RPMI8226 (cell line): ENCODE results near the gene PEX5L.
A peak's percentile ranks its signal among the peaks of the same experiment; 100 is the strongest.

ENCODE experiments used
- DNase-seq: peaks from one replicate; pipeline ENCODE4 v3.0.0-alpha.2; 2015

The PEX5L gene

GRCh38 chr3:179887295-179887943 lies 149.3 kb downstream of the PEX5L start:
- DNase-seq = no peak

- DNase-seq = no peak
Measured at GRCh38 chr3:179885950-179886349, 150.8 kb downstream of the PEX5L start.

DNA sequence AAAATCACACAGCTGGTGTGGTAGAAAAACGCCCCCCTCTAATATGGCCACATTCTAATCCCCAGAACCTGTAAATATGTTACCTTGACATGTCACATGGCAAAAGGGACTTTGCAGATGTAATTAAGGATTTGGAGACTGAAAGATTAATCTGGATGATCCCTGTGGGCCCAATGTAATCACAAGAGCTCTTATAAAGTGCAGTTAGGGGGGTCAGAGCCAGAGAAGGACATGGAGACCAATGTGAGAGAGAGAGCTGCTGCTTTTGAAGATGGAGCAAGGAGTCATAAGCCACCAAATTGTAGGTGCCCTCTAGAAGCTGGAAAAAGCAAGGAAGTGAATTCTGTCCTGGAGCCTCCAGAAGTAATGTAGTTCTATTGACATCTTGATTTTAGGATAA lies 152.6 kb downstream of the PEX5L start:
- no peak for DNase-seq

DNA sequence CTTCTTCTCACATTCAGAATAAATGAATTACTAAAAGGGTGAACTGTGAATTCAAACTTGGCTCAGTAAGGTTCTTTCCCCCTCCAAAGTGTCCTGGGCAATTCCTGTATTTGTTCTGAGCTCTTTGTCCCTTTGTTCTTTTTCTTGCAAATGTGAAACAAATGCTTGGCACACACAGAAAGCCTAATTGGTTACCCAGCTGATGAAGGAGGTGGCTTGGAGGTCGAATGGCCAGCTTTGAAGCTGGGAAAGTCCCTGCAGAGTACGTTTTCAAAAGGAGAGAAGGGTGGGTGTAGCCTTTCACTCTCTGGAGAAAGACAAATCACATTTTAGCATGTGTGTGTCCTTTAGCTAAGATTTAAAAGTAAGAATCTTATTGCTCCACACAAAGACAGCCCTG lies 154.4 kb downstream of the PEX5L start:
- DNase-seq = peak; percentile 18

DNA sequence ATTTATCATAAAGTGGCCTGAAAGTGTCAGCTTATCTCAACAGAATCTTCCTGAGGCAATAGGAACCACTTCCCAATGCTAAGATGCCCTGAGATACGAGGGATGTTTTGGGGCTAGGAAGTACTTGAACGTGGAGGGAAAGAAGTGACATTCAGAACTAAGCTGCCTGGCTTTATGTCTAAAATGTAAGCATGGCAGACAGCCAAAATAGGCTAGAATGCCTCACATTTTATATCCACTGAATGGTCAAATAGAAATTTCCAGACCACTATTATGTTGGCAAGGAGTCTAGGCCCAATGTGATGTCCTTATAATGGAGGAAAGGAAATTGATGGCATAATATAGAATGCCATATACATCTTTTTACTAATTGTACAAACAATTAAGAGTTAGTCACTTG lies 154.9 kb downstream of the PEX5L start:
- no peak for DNase-seq

DNA sequence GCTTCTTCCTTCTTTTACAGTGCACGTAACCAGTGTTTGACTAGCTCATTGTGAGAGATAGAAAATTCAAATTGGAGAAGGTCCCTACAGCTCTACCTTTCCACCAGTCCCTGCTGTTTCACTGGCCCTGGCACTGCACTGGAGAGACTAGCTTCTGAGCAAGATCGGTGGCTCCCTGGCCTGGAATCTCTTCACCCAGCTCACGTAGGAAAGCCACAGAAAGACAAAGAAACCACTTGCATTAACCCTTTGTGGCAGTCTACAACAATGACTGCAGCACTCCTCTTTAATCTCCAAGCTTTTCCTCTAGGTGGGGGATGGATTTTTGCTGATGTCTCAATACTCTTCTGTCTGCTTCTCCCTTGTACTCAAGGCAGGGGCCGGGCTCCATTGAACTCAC lies 155.9 kb downstream of the PEX5L start:
- no peak for DNase-seq

GRCh38 chr3:179876440-179876839 lies 160.3 kb downstream of the PEX5L start:
- DNase-seq = no peak

DNA sequence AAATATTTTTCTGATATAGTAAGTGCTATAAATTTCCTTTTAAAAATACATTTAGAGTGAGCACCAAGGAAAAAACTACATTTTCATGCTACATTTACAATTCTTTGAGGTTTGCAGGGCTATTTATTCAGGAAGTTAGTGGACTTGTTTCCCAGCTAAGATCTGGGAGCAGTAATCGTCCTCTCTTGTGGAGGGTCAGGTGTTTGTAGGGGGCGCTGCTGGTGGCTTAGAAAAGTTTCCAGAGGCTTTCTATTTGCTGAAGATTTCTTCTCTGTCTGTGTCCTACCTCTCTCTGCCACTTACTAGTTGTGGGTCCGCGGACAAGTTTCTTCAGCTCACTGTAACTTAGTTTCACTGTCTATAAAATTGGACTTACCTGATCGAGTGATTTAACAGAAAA lies 163.9 kb downstream of the PEX5L start:
- DNase-seq = no peak

GRCh38 chr3:179871782-179872181 lies 165.0 kb downstream of the PEX5L start:
- DNase-seq = no peak

- DNase-seq = no peak
Measured at GRCh38 chr3:179868715-179869114, 168.0 kb downstream of the PEX5L start.

DNA sequence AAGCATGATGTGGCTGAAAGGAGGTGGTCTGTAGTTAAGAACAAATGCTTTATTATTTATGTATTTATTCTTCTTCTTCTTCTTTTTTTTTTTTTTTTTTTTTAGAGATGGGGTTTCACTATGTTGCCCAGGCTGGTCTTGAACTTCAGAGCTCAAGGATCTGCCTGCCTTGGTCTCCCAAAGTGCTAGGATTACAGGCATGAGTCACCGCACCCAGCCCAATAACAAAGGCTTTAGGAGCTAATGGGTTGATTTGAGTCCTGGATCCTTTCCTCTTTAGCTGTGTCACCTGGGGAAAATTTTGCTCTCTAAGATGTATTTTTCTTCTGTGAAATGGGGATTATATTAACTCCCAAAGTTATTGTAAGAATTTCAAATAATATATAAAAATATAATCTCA lies 168.8 kb downstream of the PEX5L start:
- DNase-seq = no peak

GRCh38 chr3:179865861-179866505 lies 170.8 kb downstream of the PEX5L start:
- DNase-seq = no peak

- no peak for DNase-seq
Measured at GRCh38 chr3:179861953-179862352, 174.8 kb downstream of the PEX5L start.

- no peak for DNase-seq
Measured at GRCh38 chr3:179861292-179861691, 175.4 kb downstream of the PEX5L start.

- no peak for DNase-seq
Measured at GRCh38 chr3:179860275-179861107, 176.2 kb downstream of the PEX5L start.

GRCh38 chr3:179853176-179853575 lies 183.6 kb downstream of the PEX5L start:
- peak; percentile 75 for DNase-seq

- peak; percentile 27 for DNase-seq
Measured at GRCh38 chr3:179852142-179852905, 184.4 kb downstream of the PEX5L start.

DNA sequence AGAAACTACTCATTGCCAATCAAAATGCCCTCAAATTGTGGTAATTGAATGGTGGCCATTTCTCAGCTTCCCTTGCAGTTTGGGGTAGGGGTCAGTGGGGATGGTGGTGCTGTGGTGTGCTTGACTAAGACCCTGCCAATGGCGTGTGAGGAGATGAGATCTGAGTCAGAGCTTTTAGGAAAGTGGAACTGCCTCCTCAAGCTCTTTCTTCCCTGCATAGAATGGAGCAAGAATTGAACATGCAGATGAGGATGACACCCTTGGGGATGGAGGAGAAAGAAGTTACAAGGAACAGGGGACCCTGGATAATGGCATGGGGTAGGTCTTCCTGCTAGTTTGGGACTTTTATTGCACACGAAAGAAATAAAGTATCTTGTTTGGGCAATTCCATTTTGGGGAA lies 188.0 kb downstream of the PEX5L start:
- DNase-seq = no peak

GRCh38 chr3:179842061-179842460 lies 194.7 kb downstream of the PEX5L start:
- no peak for DNase-seq

DNA sequence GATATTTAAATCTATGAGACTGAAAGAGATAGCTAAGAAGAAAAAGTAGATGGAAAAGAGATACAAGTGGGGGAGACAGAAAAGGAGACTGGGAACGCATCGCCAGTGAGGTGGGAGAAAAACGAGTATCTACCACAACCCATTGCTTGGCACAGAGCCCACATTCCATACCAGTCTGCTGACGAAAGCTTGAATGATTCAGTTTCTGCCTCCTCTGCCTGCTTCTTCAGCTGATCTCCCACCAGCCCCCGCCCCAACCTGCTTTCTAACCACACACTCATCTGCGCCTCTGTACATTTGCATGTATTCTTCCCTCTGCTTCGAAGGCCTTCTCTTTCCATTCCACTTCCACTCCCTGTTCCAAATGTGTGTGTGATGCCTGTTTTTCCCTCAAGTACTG lies 195.8 kb downstream of the PEX5L start:
- peak; percentile 25 for DNase-seq

DNA sequence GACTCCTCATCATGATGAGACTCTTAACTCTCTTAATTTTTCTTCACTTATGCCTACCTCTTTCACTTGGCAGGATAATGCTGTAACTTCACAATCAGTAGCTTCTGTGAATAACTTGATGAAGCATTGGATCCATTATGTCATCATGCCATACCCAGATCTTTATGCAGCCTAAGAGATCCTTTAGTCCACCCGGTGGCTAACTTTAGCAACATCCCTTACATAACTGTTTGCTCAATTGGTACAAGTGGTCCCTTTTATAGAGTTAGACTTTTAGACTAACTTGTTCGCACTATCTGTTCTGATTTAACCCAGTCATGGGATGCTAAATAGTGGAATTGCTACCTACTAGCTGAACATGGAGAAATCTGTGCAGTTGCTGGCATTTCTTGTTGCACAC lies 199.4 kb downstream of the PEX5L start:
- DNase-seq = no peak

GRCh38 chr3:179833294-179833693 lies 203.4 kb downstream of the PEX5L start:
- no peak for DNase-seq

- DNase-seq = no peak
Measured at GRCh38 chr3:179832333-179832854, 204.3 kb downstream of the PEX5L start.
